ENCODE results near the gene TBX4. TPM values are rescaled to one million over a fixed set of nuclear protein-coding genes. Genes with fewer than 3 reads are reported as not detected.

TBX4 gene
- total and polyA plus RNA-seq, 2 of the 13 experiments (the other 11 are each of a cell fraction or from before 2014, with no cell fraction given): 0.11 to 1.1 TPM

DNA sequence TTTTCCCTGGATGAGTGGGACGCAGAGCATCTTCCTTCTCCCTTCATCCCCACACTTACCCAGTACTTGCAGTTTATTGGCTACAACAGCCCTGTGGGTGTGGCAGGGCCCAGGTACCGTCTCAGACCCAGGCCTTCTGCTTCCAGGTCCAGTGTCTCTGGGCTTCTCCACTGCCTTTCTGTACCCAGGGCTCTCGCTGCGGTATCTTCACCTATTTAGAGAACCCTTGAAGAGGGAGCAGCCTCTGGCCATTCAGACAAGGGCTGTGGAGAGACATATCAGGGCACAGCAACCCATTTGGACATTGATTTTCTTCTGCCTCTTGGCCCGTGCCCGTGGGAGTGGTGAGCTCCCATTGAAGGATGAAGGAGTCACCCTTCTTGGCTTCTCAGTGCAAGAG lies 17.3 kb downstream of the TBX4 start:
- no peaks in the 10 kb centered on the region for H3K79me2 ChIP-seq (ENCODE audit: insufficient read depth, low read length)
- BruUV-seq (replicated peaks): no TSS peak
- H3K4me2 ChIP-seq (ENCODE audit: low read depth, low read length): no peak overlapping the region
- no peaks in the 10 kb centered on the region for H3K27me3 ChIP-seq (ENCODE audit: control insufficient read depth in 1 of 2, insufficient read depth in 2 of 2, low read length in 2 of 2)
- ChIA-PET CTCF (ENCODE audit: low intra/inter-chr PET ratio, low total read pairs) (no interaction called here), POLR2A (interaction anchor here (1.9 kb wide), 2 partner anchors 8 to 57 kb away, joined by 5 to 10 read pairs; no protein-coding TSS in a partner anchor)
- WGBS (ENCODE audit: low lambda C conversion rate): 91% methylated on average over 6 of the region's 6 CpGs
- H3K9ac ChIP-seq (ENCODE audit: insufficient read depth, low read depth, low read length): no peak overlapping the region
- no peak overlapping the region for H3K27ac ChIP-seq (ENCODE audit: extremely low read length, insufficient read depth, low read length)
- H4K20me1 ChIP-seq (ENCODE audit: insufficient read depth, low read length): no peaks in the 10 kb centered on the region
- no peaks in the 10 kb centered on the region for H3K36me3 ChIP-seq (replicated peaks in 1 of 2; ENCODE audit: control insufficient read depth in 1 of 2, insufficient read depth in 2 of 2, low read length in 2 of 2)
- in situ Hi-C loops (cut with HindIII; ENCODE audit: extremely low pct_ligation_motif_present, low pct_unique_long_range_greater_than_20kb): no loop called here
- H3K4me1 ChIP-seq (ENCODE audit: insufficient read depth, low read length): peaks cover 30% of the 10 kb centered on the region
- H3K9me3 ChIP-seq (ENCODE audit: low read length): no peaks in the 10 kb centered on the region
- no peak overlapping the region for H2AFZ ChIP-seq (ENCODE audit: low read length)
- no peak for DNase-seq (ENCODE audit: low spot score)
- H3K4me3 ChIP-seq (replicated peaks in 1 of 3; ENCODE audit: insufficient read depth in 1 of 3, low read depth in 2 of 3, low read length in 3 of 3): no peak overlapping the region
- intact Hi-C loops (cut with micrococcal nuclease; ENCODE audit: unreplicated experiment): no loop called here
- ATAC-seq: no peak
- FAIRE-seq: no peak
- TF ChIP-seq, protein P1, sequence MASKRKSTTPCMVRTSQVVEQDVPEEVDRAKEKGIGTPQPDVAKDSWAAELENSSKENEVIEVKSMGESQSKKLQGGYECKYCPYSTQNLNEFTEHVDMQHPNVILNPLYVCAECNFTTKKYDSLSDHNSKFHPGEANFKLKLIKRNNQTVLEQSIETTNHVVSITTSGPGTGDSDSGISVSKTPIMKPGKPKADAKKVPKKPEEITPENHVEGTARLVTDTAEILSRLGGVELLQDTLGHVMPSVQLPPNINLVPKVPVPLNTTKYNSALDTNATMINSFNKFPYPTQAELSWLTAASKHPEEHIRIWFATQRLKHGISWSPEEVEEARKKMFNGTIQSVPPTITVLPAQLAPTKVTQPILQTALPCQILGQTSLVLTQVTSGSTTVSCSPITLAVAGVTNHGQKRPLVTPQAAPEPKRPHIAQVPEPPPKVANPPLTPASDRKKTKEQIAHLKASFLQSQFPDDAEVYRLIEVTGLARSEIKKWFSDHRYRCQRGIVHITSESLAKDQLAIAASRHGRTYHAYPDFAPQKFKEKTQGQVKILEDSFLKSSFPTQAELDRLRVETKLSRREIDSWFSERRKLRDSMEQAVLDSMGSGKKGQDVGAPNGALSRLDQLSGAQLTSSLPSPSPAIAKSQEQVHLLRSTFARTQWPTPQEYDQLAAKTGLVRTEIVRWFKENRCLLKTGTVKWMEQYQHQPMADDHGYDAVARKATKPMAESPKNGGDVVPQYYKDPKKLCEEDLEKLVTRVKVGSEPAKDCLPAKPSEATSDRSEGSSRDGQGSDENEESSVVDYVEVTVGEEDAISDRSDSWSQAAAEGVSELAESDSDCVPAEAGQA (IDR thresholded peaks at IDR 0.05; ENCODE audit: low read depth): no peak
- TF ChIP-seq, protein P1 (CRISPR knock-in tag; IDR thresholded peaks at IDR 0.05; ENCODE audit: borderline replicate concordance): no peak
- no peak for TF ChIP-seq HDAC1 (CRISPR knock-in tag; IDR thresholded peaks at IDR 0.05)
- TF ChIP-seq ZBTB20 (CRISPR knock-in tag; IDR thresholded peaks at IDR 0.05; ENCODE audit: borderline replicate concordance, low read depth): no peak
- TF ChIP-seq HNF4G (IDR thresholded peaks at IDR 0.05; ENCODE audit: borderline replicate concordance, low read depth, low read length): no peak
- no peak for TF ChIP-seq HNF4G (CRISPR knock-in tag; IDR thresholded peaks at IDR 0.05; ENCODE audit: borderline replicate concordance, low read depth)
- no peak for TF ChIP-seq KDM1A (CRISPR knock-in tag; IDR thresholded peaks at IDR 0.05)
- no peak for TF ChIP-seq RELA (CRISPR knock-in tag; IDR thresholded peaks at IDR 0.05)
- no peak for TF ChIP-seq KLF11 (CRISPR knock-in tag; IDR thresholded peaks at IDR 0.05)
- no peak for TF ChIP-seq ZNF788 (CRISPR knock-in tag; IDR thresholded peaks at IDR 0.05; ENCODE audit: borderline replicate concordance)
- TF ChIP-seq, protein P2, sequence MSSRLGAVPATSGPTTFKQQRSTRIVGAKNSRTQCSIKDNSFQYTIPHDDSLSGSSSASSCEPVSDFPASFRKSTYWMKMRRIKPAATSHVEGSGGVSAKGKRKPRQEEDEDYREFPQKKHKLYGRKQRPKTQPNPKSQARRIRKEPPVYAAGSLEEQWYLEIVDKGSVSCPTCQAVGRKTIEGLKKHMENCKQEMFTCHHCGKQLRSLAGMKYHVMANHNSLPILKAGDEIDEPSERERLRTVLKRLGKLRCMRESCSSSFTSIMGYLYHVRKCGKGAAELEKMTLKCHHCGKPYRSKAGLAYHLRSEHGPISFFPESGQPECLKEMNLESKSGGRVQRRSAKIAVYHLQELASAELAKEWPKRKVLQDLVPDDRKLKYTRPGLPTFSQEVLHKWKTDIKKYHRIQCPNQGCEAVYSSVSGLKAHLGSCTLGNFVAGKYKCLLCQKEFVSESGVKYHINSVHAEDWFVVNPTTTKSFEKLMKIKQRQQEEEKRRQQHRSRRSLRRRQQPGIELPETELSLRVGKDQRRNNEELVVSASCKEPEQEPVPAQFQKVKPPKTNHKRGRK (CRISPR knock-in tag; IDR thresholded peaks at IDR 0.05): no peak
- TF ChIP-seq ZFP36 (IDR thresholded peaks at IDR 0.05; ENCODE audit: borderline replicate concordance, low read depth, low read length, partially characterized antibody): no peak
- TF ChIP-seq, protein P3, sequence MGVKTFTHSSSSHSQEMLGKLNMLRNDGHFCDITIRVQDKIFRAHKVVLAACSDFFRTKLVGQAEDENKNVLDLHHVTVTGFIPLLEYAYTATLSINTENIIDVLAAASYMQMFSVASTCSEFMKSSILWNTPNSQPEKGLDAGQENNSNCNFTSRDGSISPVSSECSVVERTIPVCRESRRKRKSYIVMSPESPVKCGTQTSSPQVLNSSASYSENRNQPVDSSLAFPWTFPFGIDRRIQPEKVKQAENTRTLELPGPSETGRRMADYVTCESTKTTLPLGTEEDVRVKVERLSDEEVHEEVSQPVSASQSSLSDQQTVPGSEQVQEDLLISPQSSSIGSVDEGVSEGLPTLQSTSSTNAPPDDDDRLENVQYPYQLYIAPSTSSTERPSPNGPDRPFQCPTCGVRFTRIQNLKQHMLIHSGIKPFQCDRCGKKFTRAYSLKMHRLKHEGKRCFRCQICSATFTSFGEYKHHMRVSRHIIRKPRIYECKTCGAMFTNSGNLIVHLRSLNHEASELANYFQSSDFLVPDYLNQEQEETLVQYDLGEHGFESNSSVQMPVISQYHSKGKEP (CRISPR knock-in tag; IDR thresholded peaks at IDR 0.05): no peak
- TF ChIP-seq FIP1L1 (IDR thresholded peaks at IDR 0.05; ENCODE audit: borderline replicate concordance, insufficient read depth, low read depth, low read length): no peak

Measured in HepG2 (cell line).